IgD-negative memory B cell (primary cell): ENCODE measurements around the gene PXT1. TPM values are rescaled to one million over a fixed set of nuclear protein-coding genes. Genes with fewer than 3 reads are reported as not detected.
"Not testable (repeated sequence)": the region's sequence is repeated elsewhere in the genome, so short reads cannot be mapped to it uniquely, and the experiment has no call there.

Source experiments
- H3K27ac Mint-ChIP-seq, 3 donors: one replicate each; pipeline ENCODE4 v1.8.0; 2020 to 2022; ENCODE audit warnings: mild to moderate bottlenecking in 3 of 3, mixed read lengths in 3 of 3, moderate library complexity in 1 of 3
- H3K27me3 Mint-ChIP-seq: one replicate; pipeline ENCODE4 v1.8.0; 2021; ENCODE audit warnings: mixed read lengths
- H3K36me3 Mint-ChIP-seq: one replicate; pipeline ENCODE4 v1.8.0; 2020; ENCODE audit warnings: mild to moderate bottlenecking, mixed read lengths
- H3K4me1 Mint-ChIP-seq, 3 donors: one replicate each; pipeline ENCODE4 v1.8.0; 2020 to 2022; ENCODE audit warnings: mixed read lengths in 3 of 3, mild to moderate bottlenecking in 1 of 3
- H3K4me3 Mint-ChIP-seq, 4 donors: one replicate each; pipeline ENCODE4 v1.8.0; 2020 to 2022; ENCODE audit warnings: mild to moderate bottlenecking in 4 of 4, mixed read lengths in 4 of 4, moderate library complexity in 3 of 4
- H3K9me3 Mint-ChIP-seq, 3 donors: one replicate each; pipeline ENCODE4 v1.8.0; 2020 to 2021; ENCODE audit warnings: mixed read lengths in 3 of 3, mild to moderate bottlenecking in 1 of 3
- polyA plus RNA-seq: library from polyadenylated mRNA; unstranded; fragments of 300-500 nt; fragmentation: Illumina TruSeq; gene quantifications from one replicate; pipeline ENCODE4 v1.2.3, GENCODE V29; 2021

The PXT1 gene
- polyA plus RNA-seq, 1 donor from 2014 or later = not detected

- H3K27me3 Mint-ChIP-seq = no peaks in the 10 kb centered on the region
- no peak overlapping the region for H3K27ac Mint-ChIP-seq
- H3K36me3 Mint-ChIP-seq = peaks cover 7% of the 10 kb centered on the region
- H3K9me3 Mint-ChIP-seq = no peaks in the 10 kb centered on the region
- peak overlapping the region in 1 of 4 donors; percentile 39 for H3K4me3 Mint-ChIP-seq
- H3K4me1 Mint-ChIP-seq = peaks cover 23 to 42% (median 33%) of the 10 kb centered on the region in 3 donors
Observed at GRCh38 chr6:36461646-36462045, 19.0 kb upstream of the PXT1 start.

GRCh38 chr6:36460916-36461315 lies 18.3 kb upstream of the PXT1 start:
- Mint-ChIP-seq H3K4me3 (no peak overlapping the region), H3K27ac (no peak overlapping the region), H3K27me3 (no peaks in the 10 kb centered on the region), H3K4me1 (peaks cover 23 to 42% (median 34%) of the 10 kb centered on the region in 3 donors), H3K36me3 (peaks cover 5% of the 10 kb centered on the region), H3K9me3 (no peaks in the 10 kb centered on the region)

GRCh38 chr6:36459501-36459900 lies 16.8 kb upstream of the PXT1 start:
- Mint-ChIP-seq H3K27ac (no peak overlapping the region), H3K4me3 (no peak overlapping the region), H3K27me3 (no peaks in the 10 kb centered on the region), H3K36me3 (peaks cover 5% of the 10 kb centered on the region), H3K4me1 (peaks cover 17 to 39% (median 34%) of the 10 kb centered on the region in 3 donors), H3K9me3 (no peaks in the 10 kb centered on the region)

- Mint-ChIP-seq H3K4me1 (peaks cover 9 to 17% (median 17%) of the 10 kb centered on the region in 3 donors), H3K4me3 (no peak overlapping the region), H3K27ac (no peak overlapping the region), H3K27me3 (no peaks in the 10 kb centered on the region), H3K9me3 (no peaks in the 10 kb centered on the region), H3K36me3 (peaks cover 2% of the 10 kb centered on the region)
Observed at GRCh38 chr6:36455486-36456027, 12.9 kb upstream of the PXT1 start.

GRCh38 chr6:36452897-36453296 lies 10.2 kb upstream of the PXT1 start:
- H3K4me1 Mint-ChIP-seq = peaks cover 13 to 23% (median 14%) of the 10 kb centered on the region in 3 donors
- not testable (repeated sequence) for H3K9me3 Mint-ChIP-seq, H3K36me3 Mint-ChIP-seq, H3K4me3 Mint-ChIP-seq, H3K27ac Mint-ChIP-seq, H3K27me3 Mint-ChIP-seq

GRCh38 chr6:36449173-36449572 lies 6.5 kb upstream of the PXT1 start:
- not testable (repeated sequence) for H3K27me3 Mint-ChIP-seq, H3K4me3 Mint-ChIP-seq, H3K9me3 Mint-ChIP-seq
- Mint-ChIP-seq H3K4me1 (peaks cover 21 to 33% (median 29%) of the 10 kb centered on the region in 3 donors), H3K36me3 (peaks cover 11% of the 10 kb centered on the region), H3K27ac (peak overlapping the region in 1 of 3 donors; percentile 16)

- H3K4me3 Mint-ChIP-seq = peak overlapping the region in 2 of 4 donors; percentile 13 to 97
- H3K36me3 Mint-ChIP-seq = peaks cover 8% of the 10 kb centered on the region
- peak overlapping the region in 1 of 3 donors; percentile 24 for H3K27ac Mint-ChIP-seq
- no peaks in the 10 kb centered on the region for H3K27me3 Mint-ChIP-seq
- no peaks in the 10 kb centered on the region for H3K9me3 Mint-ChIP-seq
- peaks cover 39 to 44% (median 40%) of the 10 kb centered on the region in 3 donors for H3K4me1 Mint-ChIP-seq
Observed at GRCh38 chr6:36445621-36446020, 3.0 kb upstream of the PXT1 start.

- Mint-ChIP-seq H3K9me3 (no peaks in the 10 kb centered on the region), H3K4me3 (peak overlapping the region; percentile 97 to 99 (median 98)), H3K27me3 (no peaks in the 10 kb centered on the region), H3K4me1 (peaks cover 36 to 38% (median 38%) of the 10 kb centered on the region in 3 donors), H3K36me3 (peaks cover 7% of the 10 kb centered on the region), H3K27ac (peak overlapping the region; percentile 94 to 96 (median 94))
Observed at GRCh38 chr6:36444470-36444869, 1.8 kb upstream of the PXT1 start.

- H3K27me3 Mint-ChIP-seq = no peaks in the 10 kb centered on the region
- peak overlapping the region; percentile 97 to 99 (median 98) for H3K4me3 Mint-ChIP-seq
- H3K36me3 Mint-ChIP-seq = peaks cover 4% of the 10 kb centered on the region
- peaks cover 35 to 36% (median 36%) of the 10 kb centered on the region in 3 donors for H3K4me1 Mint-ChIP-seq
- no peaks in the 10 kb centered on the region for H3K9me3 Mint-ChIP-seq
- H3K27ac Mint-ChIP-seq = peak overlapping the region; percentile 94 to 96 (median 94)
Observed at GRCh38 chr6:36443471-36444428, 1.1 kb upstream of the PXT1 start.

- H3K27me3 Mint-ChIP-seq = no peaks in the 10 kb centered on the region
- H3K4me1 Mint-ChIP-seq = peaks cover 34 to 36% (median 36%) of the 10 kb centered on the region in 3 donors
- peak overlapping the region; percentile 97 to 99 (median 98) for H3K4me3 Mint-ChIP-seq
- peaks cover 2% of the 10 kb centered on the region for H3K36me3 Mint-ChIP-seq
- peak overlapping the region; percentile 93 to 96 (median 94) for H3K27ac Mint-ChIP-seq
- no peaks in the 10 kb centered on the region for H3K9me3 Mint-ChIP-seq
Observed at GRCh38 chr6:36442103-36442670, 467 bp downstream of the PXT1 start.

- H3K36me3 Mint-ChIP-seq = peaks cover 2% of the 10 kb centered on the region
- peak overlapping the region; percentile 41 to 77 (median 58) for H3K4me3 Mint-ChIP-seq
- H3K27ac Mint-ChIP-seq = peak overlapping the region; percentile 47 to 91 (median 49)
- H3K4me1 Mint-ChIP-seq = peaks cover 30 to 36% (median 34%) of the 10 kb centered on the region in 3 donors
- no peaks in the 10 kb centered on the region for H3K9me3 Mint-ChIP-seq
- H3K27me3 Mint-ChIP-seq = no peaks in the 10 kb centered on the region
Observed at GRCh38 chr6:36441307-36441894, 1.3 kb downstream of the PXT1 start.

GRCh38 chr6:36436466-36436865 lies 6.2 kb downstream of the PXT1 start:
- Mint-ChIP-seq H3K4me3 (no peak overlapping the region), H3K27me3 (no peaks in the 10 kb centered on the region), H3K36me3 (no peaks in the 10 kb centered on the region), H3K9me3 (no peaks in the 10 kb centered on the region), H3K4me1 (peaks cover 5 to 9% (median 7%) of the 10 kb centered on the region in 3 donors), H3K27ac (no peak overlapping the region)

- H3K36me3 Mint-ChIP-seq = no peaks in the 10 kb centered on the region
- no peaks in the 10 kb centered on the region for H3K9me3 Mint-ChIP-seq
- H3K4me1 Mint-ChIP-seq = peaks cover 0 to 4% (median 3%) of the 10 kb centered on the region in 3 donors
- H3K27ac Mint-ChIP-seq = no peak overlapping the region
- H3K27me3 Mint-ChIP-seq = no peaks in the 10 kb centered on the region
- no peak overlapping the region for H3K4me3 Mint-ChIP-seq
Observed at GRCh38 chr6:36432151-36432671, 10.4 kb downstream of the PXT1 start.

- Mint-ChIP-seq H3K9me3 (no peaks in the 10 kb centered on the region), H3K36me3 (no peaks in the 10 kb centered on the region), H3K27ac (no peak overlapping the region), H3K4me1 (peaks cover 0 to 3% (median 2%) of the 10 kb centered on the region in 3 donors), H3K27me3 (no peaks in the 10 kb centered on the region), H3K4me3 (no peak overlapping the region)
Observed at GRCh38 chr6:36431197-36431596, 11.5 kb downstream of the PXT1 start.
